ENCODE measurements around the gene DVL3. TPM values are rescaled to one million over a fixed set of nuclear protein-coding genes. Genes with fewer than 3 reads are reported as not detected.
"Not testable (repeated sequence)": the region's sequence is repeated elsewhere in the genome, so short reads cannot be mapped to it uniquely, and the experiment has no call there.

The DVL3 gene
- total RNA-seq (2012; rRNA removed): 25.9 and 28.6 TPM in 2 replicates

- H3K4me3 ChIP-seq (ENCODE audit: low read length): peak within 1 kb of the TSS; percentile 96
- peaks cover 28% of the 10 kb centered on the region for H3K4me1 ChIP-seq (ENCODE audit: control insufficient read depth, insufficient read depth, low read length)
- H3K36me3 ChIP-seq (ENCODE audit: insufficient read depth, low read length): no peaks in the 10 kb centered on the region
- peak within 1 kb of the TSS; percentile 96 for H3K4me2 ChIP-seq (ENCODE audit: low read length)
- H3K9ac ChIP-seq (ENCODE audit: low read depth, low read length): peak within 1 kb of the TSS; percentile 91
- H3K27me3 ChIP-seq (ENCODE audit: control insufficient read depth, insufficient read depth, low read length): no peaks in the 10 kb centered on the region
- no peaks in the 10 kb centered on the region for H3K9me3 ChIP-seq (replicated peaks; ENCODE audit: low read length)
These were observed at the start of gene DVL3 for GRCh38 chr3:184154885-184155643. TSS of gene DVL3 (plus strand) at chr3:184155377. CDS start at chr3:184155636, 259 bp downstream.

- no peak overlapping the region for H3K9ac ChIP-seq (ENCODE audit: low read depth, low read length)
- peaks cover 22% of the 10 kb centered on the region for H3K27me3 ChIP-seq (ENCODE audit: control insufficient read depth, insufficient read depth, low read length)
- no peaks in the 10 kb centered on the region for H3K9me3 ChIP-seq (replicated peaks; ENCODE audit: low read length)
- H3K36me3 ChIP-seq (ENCODE audit: insufficient read depth, low read length): no peaks in the 10 kb centered on the region
- no peak overlapping the region for H3K4me3 ChIP-seq (ENCODE audit: low read length)
- peak overlapping the region; percentile 72 for H3K4me2 ChIP-seq (ENCODE audit: low read length)
- H3K4me1 ChIP-seq (ENCODE audit: control insufficient read depth, insufficient read depth, low read length): peaks cover 6% of the 10 kb centered on the region
These were observed 44.9 kb upstream of the DVL3 start for GRCh38 chr3:184110316-184110725.

GRCh38 chr3:184116017-184116416 lies 39.2 kb upstream of the DVL3 start:
- no peaks in the 10 kb centered on the region for H3K36me3 ChIP-seq (ENCODE audit: insufficient read depth, low read length)
- no peaks in the 10 kb centered on the region for H3K9me3 ChIP-seq (replicated peaks; ENCODE audit: low read length)
- no peaks in the 10 kb centered on the region for H3K4me1 ChIP-seq (ENCODE audit: control insufficient read depth, insufficient read depth, low read length)
- H3K9ac ChIP-seq (ENCODE audit: low read depth, low read length): no peak overlapping the region
- H3K27me3 ChIP-seq (ENCODE audit: control insufficient read depth, insufficient read depth, low read length): peaks cover 37% of the 10 kb centered on the region
- no peak overlapping the region for H3K4me3 ChIP-seq (ENCODE audit: low read length)
- H3K4me2 ChIP-seq (ENCODE audit: low read length): no peak overlapping the region

GRCh38 chr3:184117636-184118035 lies 37.5 kb upstream of the DVL3 start:
- Histone ChIP-seq H3K36me3 (ENCODE audit: insufficient read depth, low read length) (no peaks in the 10 kb centered on the region), H3K27me3 (ENCODE audit: control insufficient read depth, insufficient read depth, low read length) (peaks cover 35% of the 10 kb centered on the region), H3K9ac (ENCODE audit: low read depth, low read length) (no peak overlapping the region), H3K4me3 (ENCODE audit: low read length) (no peak overlapping the region), H3K4me2 (ENCODE audit: low read length) (no peak overlapping the region), H3K4me1 (ENCODE audit: control insufficient read depth, insufficient read depth, low read length) (no peaks in the 10 kb centered on the region), H3K9me3 (replicated peaks; ENCODE audit: low read length) (no peaks in the 10 kb centered on the region)

GRCh38 chr3:184121031-184121430 lies 34.1 kb upstream of the DVL3 start:
- H3K9me3 ChIP-seq (replicated peaks; ENCODE audit: low read length); H3K4me1 ChIP-seq (ENCODE audit: control insufficient read depth, insufficient read depth, low read length); H3K4me2 ChIP-seq (ENCODE audit: low read length); H3K4me3 ChIP-seq (ENCODE audit: low read length); H3K9ac ChIP-seq (ENCODE audit: low read depth, low read length); H3K36me3 ChIP-seq (ENCODE audit: insufficient read depth, low read length): not testable (repeated sequence)
- peaks cover 17% of the 10 kb centered on the region for H3K27me3 ChIP-seq (ENCODE audit: control insufficient read depth, insufficient read depth, low read length)

- H3K4me1 ChIP-seq (ENCODE audit: control insufficient read depth, insufficient read depth, low read length): no peaks in the 10 kb centered on the region
- no peaks in the 10 kb centered on the region for H3K9me3 ChIP-seq (replicated peaks; ENCODE audit: low read length)
- H3K36me3 ChIP-seq (ENCODE audit: insufficient read depth, low read length): no peaks in the 10 kb centered on the region
- H3K9ac ChIP-seq (ENCODE audit: low read depth, low read length): no peak overlapping the region
- no peak overlapping the region for H3K4me2 ChIP-seq (ENCODE audit: low read length)
- H3K4me3 ChIP-seq (ENCODE audit: low read length): no peak overlapping the region
- H3K27me3 ChIP-seq (ENCODE audit: control insufficient read depth, insufficient read depth, low read length): no peaks in the 10 kb centered on the region
These were observed 29.2 kb upstream of the DVL3 start for GRCh38 chr3:184126006-184126405.

- Histone ChIP-seq H3K4me2 (ENCODE audit: low read length) (no peak overlapping the region), H3K36me3 (ENCODE audit: insufficient read depth, low read length) (no peaks in the 10 kb centered on the region), H3K9ac (ENCODE audit: low read depth, low read length) (no peak overlapping the region), H3K4me3 (ENCODE audit: low read length) (no peak overlapping the region), H3K27me3 (ENCODE audit: control insufficient read depth, insufficient read depth, low read length) (no peaks in the 10 kb centered on the region), H3K4me1 (ENCODE audit: control insufficient read depth, insufficient read depth, low read length) (peaks cover 5% of the 10 kb centered on the region), H3K9me3 (replicated peaks; ENCODE audit: low read length) (no peaks in the 10 kb centered on the region)
These were observed 26.2 kb upstream of the DVL3 start for GRCh38 chr3:184129012-184129411.

- H3K4me1 ChIP-seq (ENCODE audit: control insufficient read depth, insufficient read depth, low read length): peaks cover 15% of the 10 kb centered on the region
These were observed 22.2 kb upstream of the DVL3 start for GRCh38 chr3:184132945-184133344.

GRCh38 chr3:184133840-184134745 lies 21.1 kb upstream of the DVL3 start:
- peaks cover 9% of the 10 kb centered on the region for H3K36me3 ChIP-seq (ENCODE audit: insufficient read depth, low read length)
- peak overlapping the region; percentile 91 for H3K4me2 ChIP-seq (ENCODE audit: low read length)
- H3K9ac ChIP-seq (ENCODE audit: low read depth, low read length): peak overlapping the region; percentile 91
- peak overlapping the region; percentile 92 for H3K4me3 ChIP-seq (ENCODE audit: low read length)
- no peaks in the 10 kb centered on the region for H3K27me3 ChIP-seq (ENCODE audit: control insufficient read depth, insufficient read depth, low read length)
- H3K4me1 ChIP-seq (ENCODE audit: control insufficient read depth, insufficient read depth, low read length): peaks cover 15% of the 10 kb centered on the region
- H3K9me3 ChIP-seq (replicated peaks; ENCODE audit: low read length): no peaks in the 10 kb centered on the region

More at GRCh38 chr3:184132945-184133344, 22.2 kb upstream of the DVL3 start:
- no peak overlapping the region for H3K4me2 ChIP-seq (ENCODE audit: low read length)
- H3K9me3 ChIP-seq (replicated peaks; ENCODE audit: low read length): no peaks in the 10 kb centered on the region
- no peaks in the 10 kb centered on the region for H3K27me3 ChIP-seq (ENCODE audit: control insufficient read depth, insufficient read depth, low read length)
- no peak overlapping the region for H3K9ac ChIP-seq (ENCODE audit: low read depth, low read length)
- peaks cover 8% of the 10 kb centered on the region for H3K36me3 ChIP-seq (ENCODE audit: insufficient read depth, low read length)
- no peak overlapping the region for H3K4me3 ChIP-seq (ENCODE audit: low read length)

GRCh38 chr3:184134746-184135148 lies 20.4 kb upstream of the DVL3 start:
- peak overlapping the region; percentile 91 for H3K9ac ChIP-seq (ENCODE audit: low read depth, low read length)
- H3K4me1 ChIP-seq (ENCODE audit: control insufficient read depth, insufficient read depth, low read length): peaks cover 15% of the 10 kb centered on the region
- no peaks in the 10 kb centered on the region for H3K9me3 ChIP-seq (replicated peaks; ENCODE audit: low read length)
- H3K27me3 ChIP-seq (ENCODE audit: control insufficient read depth, insufficient read depth, low read length): no peaks in the 10 kb centered on the region
- peaks cover 9% of the 10 kb centered on the region for H3K36me3 ChIP-seq (ENCODE audit: insufficient read depth, low read length)
- H3K4me3 ChIP-seq (ENCODE audit: low read length): peak overlapping the region; percentile 92
- H3K4me2 ChIP-seq (ENCODE audit: low read length): peak overlapping the region; percentile 91

- no peaks in the 10 kb centered on the region for H3K9me3 ChIP-seq (replicated peaks; ENCODE audit: low read length)
- peak within 1 kb of the TSS; percentile 91 for H3K4me2 ChIP-seq (ENCODE audit: low read length)
- peak within 1 kb of the TSS; percentile 91 for H3K9ac ChIP-seq (ENCODE audit: low read depth, low read length)
- H3K4me3 ChIP-seq (ENCODE audit: low read length): peak within 1 kb of the TSS; percentile 92
- H3K4me1 ChIP-seq (ENCODE audit: control insufficient read depth, insufficient read depth, low read length): peaks cover 15% of the 10 kb centered on the region
- H3K36me3 ChIP-seq (ENCODE audit: insufficient read depth, low read length): peaks cover 14% of the 10 kb centered on the region
- no peaks in the 10 kb centered on the region for H3K27me3 ChIP-seq (ENCODE audit: control insufficient read depth, insufficient read depth, low read length)
These were observed 19.8 kb upstream of the DVL3 start, which contains the start of gene EIF2B5 for GRCh38 chr3:184135149-184135910. TSS of gene EIF2B5 (plus strand) at chr3:184135358. CDS start at chr3:184135386, 28 bp downstream.

Data from skeletal muscle satellite cell (primary cell).